Hematopoietic multipotent progenitor cell treated with erythropoietin and hydrocortisone succinate and interleukin-3 and kit ligand, for 8 days (in vitro differentiated cells): Measurements from ENCODE around the gene CD109.
"Not testable (repeated sequence)": the region's sequence is repeated elsewhere in the genome, so short reads cannot be mapped to it uniquely, and the experiment has no call there.

ENCODE experiments used
- DNase-seq: peaks from one replicate; pipeline ENCODE4 v3.0.0-alpha.2; 2015

The CD109 gene

GRCh38 chr6:73695619-73696421 is at the start of gene CD109:
CD109 (plus strand) TSS chr6:73696203; CDS start chr6:73696216, 13 bp downstream.
- DNase-seq = peak; percentile 49

DNA sequence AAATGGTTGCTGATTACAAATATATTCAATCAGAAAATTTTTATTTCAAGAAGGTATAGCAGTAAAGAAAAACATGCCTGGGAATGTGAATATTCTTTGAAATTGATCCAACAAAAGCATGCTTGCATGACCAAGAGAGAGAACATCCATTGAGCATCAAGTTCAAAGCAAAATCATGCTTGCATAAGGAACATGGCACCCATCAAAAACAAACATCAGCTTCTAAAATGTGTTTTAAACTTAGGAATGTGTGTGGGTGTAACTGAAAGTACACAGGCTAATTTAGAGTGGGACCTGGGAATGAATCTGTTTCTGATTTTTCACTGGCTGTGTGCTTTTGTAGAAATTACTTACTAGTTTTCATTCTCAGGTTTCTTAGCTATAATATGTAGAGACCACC is 47.8 kb upstream of the CD109 start:
- no peak for DNase-seq

DNA sequence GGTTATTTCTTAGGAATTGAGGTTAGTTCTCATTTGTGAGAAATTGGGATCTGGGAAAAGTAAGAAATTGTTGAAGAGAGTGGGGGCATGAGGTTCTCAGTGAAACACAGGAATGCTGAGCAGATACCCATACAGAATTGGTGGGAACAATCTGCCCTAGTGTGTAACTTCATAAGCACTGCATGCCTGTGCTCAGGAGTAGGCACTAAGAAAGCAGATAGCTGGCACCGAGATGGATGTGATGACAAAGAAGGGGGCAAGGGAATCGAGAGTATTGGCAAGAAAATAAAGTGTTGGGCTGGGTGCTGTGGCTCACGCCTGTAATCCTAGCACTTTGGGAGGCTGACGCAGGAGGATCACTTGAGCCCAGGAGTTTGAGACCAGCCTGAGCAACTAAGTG is 46.2 kb upstream of the CD109 start:
- DNase-seq = no peak

DNA sequence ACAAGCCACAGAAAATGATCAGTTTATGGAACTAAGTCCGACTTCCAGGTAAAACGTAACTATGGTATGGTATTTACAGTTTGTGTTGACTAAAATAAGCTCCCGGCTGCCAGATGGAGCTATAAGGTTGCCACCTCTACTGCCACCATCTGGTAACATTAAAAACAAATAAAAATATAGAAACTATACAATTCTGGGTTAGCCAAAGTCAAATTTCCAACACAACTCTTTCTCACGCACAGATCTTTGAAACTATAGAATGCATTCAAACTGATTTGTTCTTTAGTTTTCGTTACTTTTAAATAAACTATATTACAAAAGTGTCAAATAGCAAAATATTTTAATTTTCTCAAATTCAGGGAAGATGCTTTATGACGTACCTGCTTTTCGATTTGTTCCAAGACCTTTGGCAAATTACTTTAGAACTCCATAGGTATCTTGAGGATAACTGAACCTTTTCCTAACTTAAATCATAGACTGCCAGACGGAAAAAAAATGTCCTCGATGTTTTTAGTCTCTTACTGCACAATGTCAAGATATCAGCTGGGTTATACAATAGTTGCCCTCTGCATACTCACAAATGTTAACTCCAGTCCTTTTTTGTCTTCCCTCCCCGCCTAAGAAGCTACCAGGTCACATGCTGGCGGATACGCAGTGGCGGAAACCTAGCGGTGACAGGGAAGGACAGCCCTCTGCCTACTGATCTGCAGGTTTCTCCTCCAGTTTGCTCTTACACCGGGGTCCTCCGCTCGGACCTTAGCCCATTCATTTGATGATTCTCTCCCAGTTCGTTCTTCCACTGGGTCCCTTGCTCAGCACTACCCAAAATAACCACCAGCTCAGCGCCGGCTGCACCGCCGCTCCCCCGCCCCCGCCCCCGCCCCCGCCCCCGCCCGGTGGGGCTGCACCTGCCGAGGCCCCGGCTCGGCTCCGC is 43.1 kb upstream of the CD109 start:
- peak; percentile 88 for DNase-seq

DNA sequence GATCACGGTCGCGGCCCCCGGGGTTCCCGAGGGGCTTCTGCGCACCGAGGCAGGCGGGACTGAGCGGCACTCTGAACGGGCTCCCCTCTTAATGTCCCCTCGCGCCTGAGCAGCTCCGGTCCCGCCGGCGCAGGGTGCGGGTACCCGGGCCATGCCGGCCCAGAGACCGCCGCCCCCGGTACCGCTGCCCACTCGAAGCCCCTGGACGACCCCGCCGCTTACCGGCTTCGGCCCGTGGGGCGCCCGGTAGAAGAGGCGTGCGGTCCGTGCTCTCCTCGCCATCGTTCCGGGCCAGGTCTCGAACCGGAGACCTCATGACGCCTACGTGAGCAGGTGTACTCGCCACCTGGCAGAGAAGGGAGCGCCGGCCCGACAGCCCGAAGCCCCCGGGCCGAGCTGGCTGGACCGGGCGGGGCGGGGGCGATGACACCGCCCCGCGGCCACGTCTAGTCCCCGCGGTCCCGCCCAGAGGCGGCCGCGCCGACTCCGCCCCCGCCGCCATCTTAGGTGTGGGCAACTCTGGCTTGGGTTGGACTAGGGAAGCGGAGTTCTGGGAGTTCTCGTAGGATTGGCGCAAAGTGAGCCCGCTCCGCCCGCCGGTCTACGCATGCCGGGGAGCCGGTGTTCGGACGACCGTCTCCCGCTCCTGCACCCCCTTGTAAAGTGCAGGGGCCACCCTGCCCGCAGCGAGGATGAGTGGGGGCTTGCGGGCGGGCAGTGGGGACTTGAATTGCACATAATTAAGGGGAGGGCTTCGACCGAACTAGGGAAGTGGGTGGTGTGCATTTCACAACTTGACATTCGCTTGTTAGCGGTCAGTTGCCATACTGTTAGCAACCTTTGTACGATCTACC is 42.2 kb upstream of the CD109 start, which contains the start of gene SLC17A5:
Gene SLC17A5 (minus strand): TSS at position 422 of the 854 bp plus-strand sequence. CDS start 106 bp downstream, at position 316.
- peak; percentile 94 for DNase-seq

GRCh38 chr6:73655341-73655917 is 40.6 kb upstream of the CD109 start:
- no peak for DNase-seq

- no peak for DNase-seq
Observed at GRCh38 chr6:73656531-73657145, 39.4 kb upstream of the CD109 start.

DNA sequence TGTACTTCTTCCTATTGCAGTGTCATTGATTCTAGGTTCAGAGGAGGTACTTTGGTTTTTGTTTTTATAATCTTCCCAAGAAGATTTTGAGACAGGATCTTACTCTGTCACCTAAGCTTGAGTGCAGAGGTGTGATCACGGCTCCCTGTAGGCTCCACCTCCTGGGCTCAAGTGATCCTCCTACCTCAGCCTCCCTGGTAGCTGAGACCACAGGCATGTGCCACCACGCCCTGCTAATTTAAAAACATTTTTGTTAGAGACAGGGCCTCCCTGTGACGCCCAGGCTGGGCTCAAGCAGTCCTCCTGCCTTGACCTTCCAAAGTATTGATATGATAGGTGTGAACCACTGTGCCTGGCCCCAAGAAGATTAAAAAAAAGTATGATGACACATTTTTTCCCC is 38.8 kb upstream of the CD109 start:
- DNase-seq = peak; percentile 43

GRCh38 chr6:73664701-73665100 is 31.3 kb upstream of the CD109 start:
- DNase-seq = no peak

- no peak for DNase-seq
Observed at GRCh38 chr6:73665686-73666319, 30.2 kb upstream of the CD109 start.

DNA sequence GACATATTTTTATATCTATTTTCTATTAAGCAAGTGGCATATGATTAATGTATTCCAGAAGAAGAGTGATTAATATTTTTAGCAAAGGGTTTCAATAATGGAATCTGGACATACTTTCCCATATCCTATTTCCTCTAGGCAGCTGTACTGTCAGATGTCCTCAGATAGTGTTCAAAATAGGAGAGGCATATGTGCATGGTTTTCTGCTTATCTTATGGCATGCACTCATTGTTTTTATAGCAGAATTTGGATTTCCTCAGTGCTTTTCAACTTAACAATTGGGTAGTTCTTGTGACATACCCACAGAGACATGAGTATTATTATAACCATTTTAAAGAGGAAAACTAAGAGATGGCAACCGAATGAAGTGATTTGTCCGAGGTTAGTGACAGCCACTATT is 29.6 kb upstream of the CD109 start:
- no peak for DNase-seq

- DNase-seq = no peak
Observed at GRCh38 chr6:73667798-73668197, 28.2 kb upstream of the CD109 start.

DNA sequence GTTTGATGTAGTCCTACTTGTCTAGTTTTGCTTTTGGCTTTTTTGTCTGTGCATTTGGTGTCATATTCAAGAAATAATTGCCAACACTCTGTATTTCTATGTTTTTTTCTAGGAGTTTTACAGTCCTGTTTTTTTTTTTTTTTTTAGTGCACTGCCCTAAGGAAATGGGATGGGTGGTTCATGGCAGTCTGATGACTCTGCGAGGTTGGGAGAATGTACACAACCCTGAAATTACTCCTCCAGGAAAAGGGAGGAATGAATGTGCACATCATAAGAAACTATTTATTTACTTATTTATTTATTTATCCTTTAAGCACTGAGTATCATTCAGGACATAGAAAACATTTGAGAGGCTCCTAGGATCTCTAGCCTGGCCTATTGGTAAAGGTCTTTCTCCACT is 27.0 kb upstream of the CD109 start:
- no peak for DNase-seq

- no peak for DNase-seq
Observed at GRCh38 chr6:73671911-73672685, 23.9 kb upstream of the CD109 start.

GRCh38 chr6:73675466-73676098 is 20.4 kb upstream of the CD109 start:
- DNase-seq = peak; percentile 82

GRCh38 chr6:73679009-73679408 is 17.0 kb upstream of the CD109 start:
- no peak for DNase-seq

DNA sequence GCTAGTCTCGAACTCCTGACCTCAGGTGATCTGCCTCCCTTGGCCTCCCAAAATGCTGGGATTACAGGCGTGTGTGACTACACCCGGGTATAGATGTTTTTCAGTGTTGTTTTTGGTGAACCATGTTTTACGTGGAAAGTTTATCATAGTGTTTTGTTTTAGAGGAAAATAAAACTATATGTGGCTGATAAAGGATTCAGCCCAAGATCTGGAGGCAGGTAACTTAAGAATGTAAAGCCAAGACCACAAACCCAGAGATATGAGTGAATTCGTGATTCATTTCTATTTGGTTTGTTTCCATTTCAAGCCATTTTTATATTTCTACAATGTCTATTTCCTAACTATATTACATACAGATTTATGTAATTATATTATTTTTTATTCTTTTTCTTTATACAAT is 16.2 kb upstream of the CD109 start:
- DNase-seq = not testable (repeated sequence)

GRCh38 chr6:73680289-73680918 is 15.6 kb upstream of the CD109 start:
- no peak for DNase-seq

- not testable (repeated sequence) for DNase-seq
Observed at GRCh38 chr6:73683574-73683973, 12.4 kb upstream of the CD109 start.

GRCh38 chr6:73688351-73688750 is 7.7 kb upstream of the CD109 start:
- DNase-seq = no peak
